ENCODE measurements around the gene SORCS2. TPM values are rescaled to one million over a fixed set of nuclear protein-coding genes. Genes with fewer than 3 reads are reported as not detected.

The SORCS2 gene
- total RNA-seq, 2 experiments from 2014 or later, result 0.03 TPM; not detected in 1

DNA sequence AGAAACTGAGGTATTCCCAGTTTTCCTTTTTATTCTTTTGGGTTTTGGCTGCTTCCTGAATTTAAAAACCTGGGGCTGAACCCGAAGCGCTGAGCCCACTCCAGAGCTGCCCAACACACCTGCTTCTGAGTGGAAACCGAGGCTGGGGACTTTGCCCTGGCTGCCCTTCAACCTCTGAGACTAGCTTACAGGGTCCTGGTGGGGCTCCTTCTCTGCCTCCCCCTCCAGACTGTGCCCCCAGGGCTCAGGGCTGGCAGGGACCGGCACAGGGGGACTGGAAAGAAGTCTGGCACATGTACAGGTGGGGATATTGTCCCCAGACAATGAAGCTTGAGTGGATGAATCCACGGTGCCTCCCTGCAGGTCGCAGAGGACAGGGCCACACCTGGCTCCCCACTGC lies 482.8 kb downstream of the SORCS2 start:
- no peaks in the 10 kb centered on the region for H4K20me1 ChIP-seq (ENCODE audit: insufficient read depth, low read length)
- no TSS peak for BruUV-seq (replicated peaks)
- intact Hi-C loops (cut with micrococcal nuclease; ENCODE audit: unreplicated experiment), result no loop called here
- no peaks in the 10 kb centered on the region for H3K9me2 ChIP-seq (ENCODE audit: insufficient read depth, low read length)
- no peak overlapping the region for H2AFZ ChIP-seq (ENCODE audit: low read length)
- no peaks in the 10 kb centered on the region for H3K9me3 ChIP-seq (ENCODE audit: low read length)
- no peak overlapping the region for H3K27ac ChIP-seq (ENCODE audit: low read depth, low read length, poor library complexity, severe bottlenecking)
- DNase-seq (ENCODE audit: low spot score), result no peak
- POLR2A ChIA-PET, result no interaction called here
- H3K4me1 ChIP-seq (ENCODE audit: insufficient read depth, low read length, poor library complexity, severe bottlenecking), result no peaks in the 10 kb centered on the region
- no peak overlapping the region for H3K4me3 ChIP-seq (ENCODE audit: low read depth, low read length, poor library complexity, severe bottlenecking)
- no peaks in the 10 kb centered on the region for H3K79me2 ChIP-seq (ENCODE audit: insufficient read depth, low read depth, low read length)
- CTCF ChIA-PET (ENCODE audit: unreplicated experiment), result no interaction called here
- TF ChIP-seq EZH2phosphoT487 (IDR thresholded peaks at IDR 0.05; ENCODE audit: borderline replicate concordance, low read depth, low read length), result no peak
- TF ChIP-seq, protein P1, sequence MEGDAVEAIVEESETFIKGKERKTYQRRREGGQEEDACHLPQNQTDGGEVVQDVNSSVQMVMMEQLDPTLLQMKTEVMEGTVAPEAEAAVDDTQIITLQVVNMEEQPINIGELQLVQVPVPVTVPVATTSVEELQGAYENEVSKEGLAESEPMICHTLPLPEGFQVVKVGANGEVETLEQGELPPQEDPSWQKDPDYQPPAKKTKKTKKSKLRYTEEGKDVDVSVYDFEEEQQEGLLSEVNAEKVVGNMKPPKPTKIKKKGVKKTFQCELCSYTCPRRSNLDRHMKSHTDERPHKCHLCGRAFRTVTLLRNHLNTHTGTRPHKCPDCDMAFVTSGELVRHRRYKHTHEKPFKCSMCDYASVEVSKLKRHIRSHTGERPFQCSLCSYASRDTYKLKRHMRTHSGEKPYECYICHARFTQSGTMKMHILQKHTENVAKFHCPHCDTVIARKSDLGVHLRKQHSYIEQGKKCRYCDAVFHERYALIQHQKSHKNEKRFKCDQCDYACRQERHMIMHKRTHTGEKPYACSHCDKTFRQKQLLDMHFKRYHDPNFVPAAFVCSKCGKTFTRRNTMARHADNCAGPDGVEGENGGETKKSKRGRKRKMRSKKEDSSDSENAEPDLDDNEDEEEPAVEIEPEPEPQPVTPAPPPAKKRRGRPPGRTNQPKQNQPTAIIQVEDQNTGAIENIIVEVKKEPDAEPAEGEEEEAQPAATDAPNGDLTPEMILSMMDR (conservative IDR thresholded peaks at IDR 0.05; ENCODE audit: low read length), result no peak
- H3K36me3 ChIP-seq (ENCODE audit: insufficient read depth, low read length), result no peaks in the 10 kb centered on the region
- H3K4me2 ChIP-seq (ENCODE audit: low read length), result no peak overlapping the region

DNA sequence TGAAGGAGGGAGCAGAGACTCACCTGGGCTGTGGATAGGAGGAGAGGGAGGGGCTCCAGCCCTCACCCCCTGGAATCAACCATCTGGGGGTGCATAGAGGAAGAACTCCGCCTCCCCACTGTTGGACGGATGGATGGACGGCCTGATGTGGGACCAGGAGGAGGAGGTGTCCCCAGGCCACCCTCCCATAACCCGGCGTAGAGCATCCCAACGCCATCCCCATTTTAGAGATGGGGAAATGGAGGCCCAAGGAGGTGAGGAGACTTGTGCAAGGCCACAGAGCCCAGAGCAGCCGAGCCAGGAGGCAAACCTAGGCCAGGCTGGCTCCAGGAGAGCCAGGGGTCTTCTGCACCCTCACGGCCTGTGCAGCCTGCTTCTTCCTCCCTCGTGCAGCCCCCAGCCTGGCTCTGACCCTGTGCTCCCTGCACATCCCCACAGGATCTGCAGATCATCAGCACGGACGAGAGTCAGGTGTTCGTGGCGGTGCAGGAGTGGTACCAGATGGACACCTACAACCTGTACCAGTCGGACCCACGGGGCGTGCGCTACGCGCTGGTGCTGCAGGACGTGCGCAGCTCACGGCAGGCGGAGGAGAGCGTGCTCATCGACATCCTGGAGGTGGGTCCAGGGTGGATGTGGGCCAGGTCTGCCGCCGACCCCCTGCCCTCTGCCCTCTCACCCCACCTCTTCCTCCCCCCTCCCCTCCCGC lies 483.4 kb downstream of the SORCS2 start:
- Histone ChIP-seq H2AFZ (ENCODE audit: low read length) (no peak overlapping the region), H3K9me3 (ENCODE audit: low read length) (no peaks in the 10 kb centered on the region), H3K4me1 (ENCODE audit: insufficient read depth, low read length, poor library complexity, severe bottlenecking) (no peaks in the 10 kb centered on the region), H3K79me2 (ENCODE audit: insufficient read depth, low read depth, low read length) (no peaks in the 10 kb centered on the region), H3K36me3 (ENCODE audit: insufficient read depth, low read length) (no peaks in the 10 kb centered on the region), H3K4me3 (ENCODE audit: low read depth, low read length, poor library complexity, severe bottlenecking) (no peak overlapping the region), H3K27ac (ENCODE audit: low read depth, low read length, poor library complexity, severe bottlenecking) (no peak overlapping the region), H4K20me1 (ENCODE audit: insufficient read depth, low read length) (no peaks in the 10 kb centered on the region), H3K4me2 (ENCODE audit: low read length) (no peak overlapping the region), H3K9me2 (ENCODE audit: insufficient read depth, low read length) (no peaks in the 10 kb centered on the region)
- no TSS peak for BruUV-seq (replicated peaks)
- DNase-seq (ENCODE audit: low spot score), result no peak
- intact Hi-C loops (cut with micrococcal nuclease; ENCODE audit: unreplicated experiment), result no loop called here
- ChIA-PET POLR2A (interaction anchor here (0.7 kb wide), 1 partner anchor 1230 kb away, joined by 9 read pairs; no protein-coding TSS in a partner anchor), CTCF (ENCODE audit: unreplicated experiment) (no interaction called here)
- TF ChIP-seq, protein P1 (conservative IDR thresholded peaks at IDR 0.05; ENCODE audit: low read length), result no peak
- no peak for TF ChIP-seq EZH2phosphoT487 (IDR thresholded peaks at IDR 0.05; ENCODE audit: borderline replicate concordance, low read depth, low read length)

DNA sequence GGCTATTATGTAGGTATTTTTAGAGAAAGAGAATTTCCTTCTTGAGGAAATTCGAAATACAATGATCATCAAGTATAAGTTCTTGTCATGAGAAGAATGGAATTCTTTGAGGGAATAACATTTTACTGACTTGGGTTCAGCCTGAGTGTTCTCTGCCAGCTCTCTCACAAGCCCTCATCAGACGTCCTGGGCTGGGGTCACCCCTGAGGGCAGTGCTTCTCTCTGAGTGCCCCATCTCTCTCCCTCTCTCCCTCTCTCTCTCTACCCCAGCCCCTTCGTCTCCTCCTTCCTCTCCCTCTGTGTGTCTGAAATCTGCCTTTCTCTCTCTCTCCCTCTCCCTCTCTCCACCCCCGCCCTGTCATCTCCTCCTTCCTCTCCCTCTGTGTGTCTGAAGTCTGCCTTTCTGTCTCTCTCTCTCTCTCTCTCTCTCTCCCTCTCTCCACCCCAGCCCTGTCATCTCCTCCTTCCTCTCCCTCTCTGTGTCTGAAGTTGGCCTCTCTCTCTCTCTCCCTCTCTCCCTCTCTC lies 484.1 kb downstream of the SORCS2 start:
- intact Hi-C loops (cut with micrococcal nuclease; ENCODE audit: unreplicated experiment), result no loop called here
- Histone ChIP-seq H3K4me1 (ENCODE audit: insufficient read depth, low read length, poor library complexity, severe bottlenecking) (no peaks in the 10 kb centered on the region), H3K9me2 (ENCODE audit: insufficient read depth, low read length) (no peaks in the 10 kb centered on the region), H3K4me3 (ENCODE audit: low read depth, low read length, poor library complexity, severe bottlenecking) (no peak overlapping the region), H3K4me2 (ENCODE audit: low read length) (no peak overlapping the region), H3K9me3 (ENCODE audit: low read length) (no peaks in the 10 kb centered on the region), H2AFZ (ENCODE audit: low read length) (no peak overlapping the region), H3K27ac (ENCODE audit: low read depth, low read length, poor library complexity, severe bottlenecking) (no peak overlapping the region), H3K36me3 (ENCODE audit: insufficient read depth, low read length) (no peaks in the 10 kb centered on the region), H4K20me1 (ENCODE audit: insufficient read depth, low read length) (no peaks in the 10 kb centered on the region), H3K79me2 (ENCODE audit: insufficient read depth, low read depth, low read length) (no peaks in the 10 kb centered on the region)
- DNase-seq (ENCODE audit: low spot score), result no peak
- CTCF ChIA-PET (ENCODE audit: unreplicated experiment), result no interaction called here
- no TSS peak for BruUV-seq (replicated peaks)
- TF ChIP-seq, protein P1 (conservative IDR thresholded peaks at IDR 0.05; ENCODE audit: low read length), result no peak
- TF ChIP-seq EZH2phosphoT487 (IDR thresholded peaks at IDR 0.05; ENCODE audit: borderline replicate concordance, low read depth, low read length), result no peak
- POLR2A ChIA-PET, result interaction anchor here (0.7 kb wide), 1 partner anchor 1229 kb away, joined by 9 read pairs; no protein-coding TSS in a partner anchor

Data from OCI-LY7 (cell line).